GM12878 (cell line): ENCODE results near the gene HBP1. TPM values are rescaled to one million over a fixed set of nuclear protein-coding genes. Genes with fewer than 3 reads are reported as not detected.

Experiments used
- ATAC-seq: fragments of 200-7000 bp; cut with Tn5 transposase; 3 replicates; pipeline ENCODE4 v1.9.1; 2020; ENCODE audit warnings: mild to moderate bottlenecking, moderate library complexity
- BruUV-seq: library from RNA; stranded (reverse); fragments of 400-500 nt; replicated peaks from 2 replicates; lab custom pipeline; 2021; lab: Mats Ljungman, UMichigan
- CTCF ChIA-PET: fragments of 300-600 bp; sonication (Branson Sonifier 250); formaldehyde crosslinking; extraction: SDS; loops from one replicate; lab custom pipeline; 2021; ENCODE audit warnings: inconsistent platforms; lab: Yijun Ruan, JAX
- POLR2A ChIA-PET: fragments of 350-600 bp; formaldehyde crosslinking; extraction: SDS; loops from one replicate; lab custom pipeline; 2021; ENCODE audit warnings: inconsistent platforms; lab: Charles Lee
- RAD21 ChIA-PET: fragments of 300-600 bp; sonication (Branson Sonifier 250); formaldehyde crosslinking; loops from one replicate; lab custom pipeline; 2023; ENCODE audit warnings: antibody characterized with exemption; ENCODE audit not compliant: unreplicated experiment; lab: Charles Lee
- SMC1A ChIA-PET: fragments of 300-600 bp; sonication (Branson Sonifier 250); formaldehyde crosslinking; loops from one replicate; lab custom pipeline; 2023; ENCODE audit not compliant: unreplicated experiment, uncharacterized antibody; lab: Charles Lee
- DNase-seq: peaks from one replicate; pipeline ENCODE4 v3.0.0-alpha.2; 2011; ENCODE audit warnings: low read depth, low spot score
- FAIRE-seq: peaks from 3 replicates; lab custom pipeline; 2011; peaks lifted over from hg19 to GRCh38; lab: Jason Lieb, UNC
- H2AFZ ChIP-seq: 2 replicates; pipeline ENCODE4 v1.6.0; 2011; ENCODE audit warnings: low read depth, low read length, control low read depth; ENCODE audit not compliant: control insufficient read depth
- H3K27ac ChIP-seq: 2 replicates; pipeline ENCODE4 v1.5.1; 2011; ENCODE audit warnings: control low read depth; ENCODE audit not compliant: control insufficient read depth, insufficient read depth
- H3K27me3 ChIP-seq, 2 experiments: replicated peaks in 1 of 2; 2 replicates each; pipeline versions ENCODE4 v1.6.0 to v1.6.1; 2011; ENCODE audit warnings: low read length in 1 of 2; ENCODE audit not compliant: control insufficient read depth in 2 of 2, insufficient read depth in 2 of 2
- H3K36me3 ChIP-seq, 2 experiments: 2 replicates each; pipeline ENCODE4 v1.5.1; 2011; ENCODE audit warnings: low read length in 1 of 2; ENCODE audit not compliant: control insufficient read depth in 2 of 2, insufficient read depth in 2 of 2
- H3K4me1 ChIP-seq: 2 replicates; pipeline ENCODE4 v1.6.1; 2011; ENCODE audit warnings: mild to moderate bottlenecking, low read length, moderate library complexity, mixed read lengths; ENCODE audit not compliant: control insufficient read depth, insufficient read depth
- H3K4me2 ChIP-seq: 2 replicates; pipeline ENCODE4 v1.6.0; 2011; ENCODE audit warnings: control low read depth; ENCODE audit not compliant: control insufficient read depth, insufficient read depth
- H3K4me3 ChIP-seq: fragments of 200-600 bp; sonication (generic); 2 replicates; pipeline ENCODE4 v1.5.1; 2016
- H3K79me2 ChIP-seq: 2 replicates; pipeline ENCODE4 v1.6.0; 2011; ENCODE audit warnings: low read length; ENCODE audit not compliant: control insufficient read depth, insufficient read depth
- H3K9ac ChIP-seq: 2 replicates; pipeline ENCODE4 v1.8.0; 2011; ENCODE audit warnings: low read length, control low read depth, mixed read lengths; ENCODE audit not compliant: control insufficient read depth, insufficient read depth
- H3K9me3 ChIP-seq: replicated peaks from 3 replicates; pipeline ENCODE4 v1.5.1; 2011; ENCODE audit warnings: mild to moderate bottlenecking, low read length; ENCODE audit not compliant: control insufficient read depth, insufficient read depth
- H4K20me1 ChIP-seq: 2 replicates; pipeline ENCODE4 v1.6.0; 2011; ENCODE audit not compliant: control insufficient read depth, insufficient read depth
- ASH2L ChIP-seq: fragments of 300-600, 200-600 bp; sonication (generic); IDR thresholded peaks from 2 replicates; pipeline ENCODE4 v1.6.1; 2017; ENCODE audit warnings: low read depth, mild to moderate bottlenecking, borderline replicate concordance
- BHLHE40 ChIP-seq, 2 experiments: fragments of 450-650 bp in 1 of 2; IDR thresholded peaks; 2 replicates each; pipeline ENCODE4 v1.6.1; 2011 to 2017; ENCODE audit warnings: low read depth in 2 of 2, borderline replicate concordance in 1 of 2, improper control_type of control experiment in 1 of 2, low read length in 1 of 2, mild to moderate bottlenecking in 1 of 2
- BMI1 ChIP-seq: fragments of 450-650 bp; IDR thresholded peaks from 2 replicates; pipeline ENCODE4 v1.6.1; 2016; ENCODE audit warnings: mild to moderate bottlenecking, moderate library complexity, borderline replicate concordance
- CEBPB ChIP-seq, 2 experiments: fragments of 150-350 bp in 1 of 2; IDR thresholded peaks; 2 replicates each; pipeline ENCODE4 v1.6.1; 2012 to 2014; ENCODE audit warnings: low read depth in 2 of 2, low read length in 2 of 2, borderline replicate concordance in 1 of 2, inconsistent platforms in 1 of 2
- CREB1 ChIP-seq: IDR thresholded peaks from 2 replicates; pipeline ENCODE4 v1.6.1; 2012; ENCODE audit warnings: low read depth, mild to moderate bottlenecking, inconsistent platforms
- EED ChIP-seq: sonication (generic); IDR thresholded peaks from 2 replicates; pipeline ENCODE4 v1.6.1; 2016; ENCODE audit warnings: antibody characterized with exemption, low read depth
- FOS ChIP-seq: IDR thresholded peaks from 3 replicates; pipeline ENCODE4 v1.6.1; 2011; ENCODE audit warnings: borderline replicate concordance; ENCODE audit not compliant: insufficient read length; ENCODE audit errors: extremely low read depth
- IRF4 ChIP-seq: IDR thresholded peaks from 2 replicates; pipeline ENCODE4 v1.6.1; 2011; ENCODE audit warnings: low read depth, low read length
- JUNB ChIP-seq: IDR thresholded peaks from 2 replicates; pipeline ENCODE4 v1.6.1; 2016; ENCODE audit warnings: antibody characterized with exemption, mild to moderate bottlenecking
- MEF2B ChIP-seq: fragments of 450-650 bp; IDR thresholded peaks from 2 replicates; pipeline ENCODE4 v1.6.1; 2018; ENCODE audit warnings: mild to moderate bottlenecking, moderate library complexity; ENCODE audit not compliant: partially characterized antibody, poor library complexity, severe bottlenecking
- NFIC ChIP-seq: IDR thresholded peaks from 2 replicates; pipeline ENCODE4 v1.6.1; 2012; ENCODE audit warnings: low read depth, mild to moderate bottlenecking, inconsistent platforms, low read length, moderate library complexity
- NFXL1 ChIP-seq: fragments of 450-650 bp; IDR thresholded peaks from 2 replicates; pipeline ENCODE4 v1.6.1; 2017; ENCODE audit warnings: antibody characterized with exemption, mild to moderate bottlenecking, borderline replicate concordance
- PML ChIP-seq: IDR thresholded peaks from 2 replicates; pipeline ENCODE4 v1.6.1; 2012; ENCODE audit warnings: low read length, inconsistent platforms
- POLR2AphosphoS5 ChIP-seq: IDR thresholded peaks from 2 replicates; pipeline ENCODE4 v1.6.1; 2011; ENCODE audit warnings: mild to moderate bottlenecking, low read length, inconsistent platforms
- SRF ChIP-seq, 2 experiments: IDR thresholded peaks; 2 replicates each; pipeline ENCODE4 v1.6.1; 2011; ENCODE audit warnings: low read depth in 2 of 2, low read length in 2 of 2, mild to moderate bottlenecking in 1 of 2, moderate library complexity in 1 of 2
- ZNF274 ChIP-seq: IDR thresholded peaks from one replicate; pipeline ENCODE4 v1.8.0; 2011; ENCODE audit not compliant: insufficient read length, insufficient read depth
- ZNF384 ChIP-seq: IDR thresholded peaks from 2 replicates; pipeline ENCODE4 v1.6.1; 2012; ENCODE audit warnings: low read depth, mild to moderate bottlenecking, low read length, improper control_type of control experiment, borderline replicate concordance
- WGBS: methylation state at CpG from one replicate; pipeline ENCODE4 v1.1.6; 2016; ENCODE audit warnings: low lambda C conversion rate; ENCODE audit not compliant: insufficient replicate concordance, insufficient coverage; ENCODE audit errors: missing lambda C conversion rate; 5-methylcytosine and 5-hydroxymethylcytosine counted together
- in situ Hi-C: fragments of 300-500 bp; cut with MboI; formaldehyde crosslinking; loops from 9 replicates; pipeline ENCODE4 v1.14.3; 2018; ENCODE audit warnings: mixed read lengths
- intact Hi-C: fragments of 100-400 bp; cut with micrococcal nuclease; formaldehyde crosslinking; loops from one replicate; pipeline ENCODE4 v1.14.2; 2022; ENCODE audit not compliant: unreplicated experiment
- polyA plus RNA-seq, 11 experiments: library from polyadenylated mRNA; depleted of rRNA in 4 of 11; unstranded in 6 of 11; stranded (reverse) in 5 of 11; fragments of >200 nt; fragmentation: Nextera tagmentation in 4 of 11; fragmentation: Illumina TruSeq in 1 of 11; extraction: Ambion mirVana in 4 of 11; extraction: Trizol in 1 of 11; gene quantifications; 1 replicate in 1 of 11; 2 replicates in 10 of 11; pipeline versions ENCODE4 v1.2.1 to v1.2.3, GENCODE V29; 2011 to 2016; ENCODE audit warnings: inconsistent platforms in 2 of 11, missing spikeins in 2 of 11, low read depth in 1 of 11
- total RNA-seq, 4 experiments: library from RNA; depleted of rRNA in 3 of 4; stranded (reverse); fragments of >200 nt in 3 of 4; fragmentation: Illumina TruSeq in 1 of 4; extraction: Trizol in 1 of 4; gene quantifications; 2 replicates each; pipeline versions ENCODE4 v1.2.1 to v1.2.3, GENCODE V29; 2013 to 2021
- TF ChIP-seq, protein P1 (sequence below): fragments of 450-650 bp; IDR thresholded peaks from 2 replicates; pipeline ENCODE4 v1.6.1; 2018; ENCODE audit warnings: borderline replicate concordance, mild to moderate bottlenecking; ENCODE audit not compliant: partially characterized antibody

HBP1 gene
- total and polyA plus RNA-seq, 10 of the 15 experiments (the other 5 are each of a cell fraction or from before 2014, with no cell fraction given), result 5.8 to 30.9 (median 9.4) TPM

DNA sequence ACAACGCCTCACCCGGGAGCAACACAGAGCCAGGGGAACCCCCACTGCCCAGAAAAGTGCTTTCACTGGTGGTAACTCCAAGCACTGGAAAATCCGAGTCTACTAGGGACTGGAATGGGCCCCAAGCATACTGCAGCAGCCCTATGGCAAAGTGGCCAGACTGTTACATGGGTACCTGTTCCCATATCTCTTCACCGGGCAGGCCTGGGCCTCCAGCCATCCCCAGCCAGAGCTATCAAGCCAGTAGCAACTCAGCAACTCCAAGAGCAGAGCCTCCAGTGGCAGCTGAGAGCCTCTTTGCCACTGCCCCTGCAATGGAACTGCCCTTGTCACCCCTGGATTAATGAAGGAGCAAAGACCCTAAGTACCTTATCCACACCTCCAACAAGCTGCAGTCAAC lies 73.5 kb downstream of the HBP1 start:
- SMC1A ChIA-PET, result no interaction called here
- in situ Hi-C loops, result no loop called here

DNA sequence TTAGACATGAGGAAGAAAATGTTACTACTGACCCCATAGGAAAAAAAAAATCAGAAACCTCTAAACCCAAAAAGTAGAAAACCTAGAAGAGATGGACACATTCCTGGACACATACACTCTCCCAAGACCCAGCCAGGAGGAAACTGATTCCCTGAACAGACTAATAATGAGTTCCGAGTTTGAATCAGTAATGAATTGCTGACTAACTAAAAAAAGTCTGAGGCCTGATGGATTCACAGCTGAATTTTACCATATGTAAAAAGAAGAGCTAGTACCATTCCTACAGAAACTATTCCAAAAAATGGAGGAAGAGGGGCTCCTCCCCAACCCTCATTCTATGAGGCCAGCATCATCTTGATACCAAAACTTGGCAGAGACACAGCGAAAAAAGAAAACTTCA lies 75.8 kb downstream of the HBP1 start:
- ChIA-PET CTCF (no interaction called here), RAD21 (no interaction called here), POLR2A (interaction anchor here (0.6 kb wide), 1 partner anchor 97 kb away, joined by 3 read pairs; no protein-coding TSS in a partner anchor), SMC1A (interaction anchor here (1.0 to 1.8 kb wide), 2 partner anchors 15 to 16 kb away, joined by 4 to 5 read pairs; no protein-coding TSS in a partner anchor)
- in situ Hi-C loops (no loop called here), intact Hi-C loops (no loop called here)
- Histone ChIP-seq H3K27me3 (no peaks in the 10 kb centered on the region), H3K79me2 (no peaks in the 10 kb centered on the region), H3K4me2 (no peak overlapping the region), H2AFZ (no peak overlapping the region), H3K4me3 (no peak overlapping the region), H4K20me1 (no peaks in the 10 kb centered on the region), H3K27ac (no peak overlapping the region), H3K4me1 (no peaks in the 10 kb centered on the region), H3K9ac (no peak overlapping the region), H3K36me3 (no peaks in the 10 kb centered on the region; a peak in 1 of 4 replicates), H3K9me3 (no peaks in the 10 kb centered on the region; the same call in 1 of the 3 replicates)
- no peak for DNase-seq
- no TSS peak for BruUV-seq
- 100% methylated on average over 2 of the region's 2 CpGs for WGBS
- no peak for TF ChIP-seq BMI1
- no peak for TF ChIP-seq EED
- TF ChIP-seq ASH2L, result no peak
- TF ChIP-seq SRF (IDR thresholded peaks at IDR 0.05; ENCODE audit: low read depth in 2 of 2, low read length in 2 of 2), result no peak
- TF ChIP-seq ZNF384, result no peak
- no peak for TF ChIP-seq BHLHE40 (IDR thresholded peaks at IDR 0.05; ENCODE audit: borderline replicate concordance in 1 of 2, low read depth in 2 of 2, low read length in 1 of 2)
- TF ChIP-seq IRF4, result no peak
- no peak for TF ChIP-seq NFIC
- no peak for TF ChIP-seq JUNB
- TF ChIP-seq PML, result no peak
- TF ChIP-seq NFXL1, result no peak
- TF ChIP-seq MEF2B, result no peak
- TF ChIP-seq, protein P1, sequence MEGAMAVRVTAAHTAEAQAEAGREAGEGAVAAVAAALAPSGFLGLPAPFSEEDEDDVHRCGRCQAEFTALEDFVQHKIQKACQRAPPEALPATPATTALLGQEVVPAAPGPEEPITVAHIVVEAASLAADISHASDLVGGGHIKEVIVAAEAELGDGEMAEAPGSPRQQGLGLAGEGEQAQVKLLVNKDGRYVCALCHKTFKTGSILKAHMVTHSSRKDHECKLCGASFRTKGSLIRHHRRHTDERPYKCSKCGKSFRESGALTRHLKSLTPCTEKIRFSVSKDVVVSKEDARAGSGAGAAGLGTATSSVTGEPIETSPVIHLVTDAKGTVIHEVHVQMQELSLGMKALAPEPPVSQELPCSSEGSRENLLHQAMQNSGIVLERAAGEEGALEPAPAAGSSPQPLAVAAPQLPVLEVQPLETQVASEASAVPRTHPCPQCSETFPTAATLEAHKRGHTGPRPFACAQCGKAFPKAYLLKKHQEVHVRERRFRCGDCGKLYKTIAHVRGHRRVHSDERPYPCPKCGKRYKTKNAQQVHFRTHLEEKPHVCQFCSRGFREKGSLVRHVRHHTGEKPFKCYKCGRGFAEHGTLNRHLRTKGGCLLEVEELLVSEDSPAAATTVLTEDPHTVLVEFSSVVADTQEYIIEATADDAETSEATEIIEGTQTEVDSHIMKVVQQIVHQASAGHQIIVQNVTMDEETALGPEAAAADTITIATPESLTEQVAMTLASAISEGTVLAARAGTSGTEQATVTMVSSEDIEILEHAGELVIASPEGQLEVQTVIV, result no peak
- no peak for TF ChIP-seq ZNF274
- TF ChIP-seq FOS, result no peak
- no peak for ATAC-seq
- no peak for FAIRE-seq

More for the DNA sequence above, 73.5 kb downstream of the HBP1 start:
- Histone ChIP-seq H3K27me3 (no peaks in the 10 kb centered on the region), H3K4me2 (no peak overlapping the region), H3K4me3 (no peak overlapping the region), H2AFZ (no peak overlapping the region), H3K9ac (no peak overlapping the region), H4K20me1 (no peaks in the 10 kb centered on the region), H3K9me3 (no peaks in the 10 kb centered on the region; the same call in 1 of the 3 replicates), H3K4me1 (no peaks in the 10 kb centered on the region), H3K79me2 (no peaks in the 10 kb centered on the region), H3K36me3 (no peaks in the 10 kb centered on the region; a peak in 1 of 4 replicates), H3K27ac (no peak overlapping the region)
- intact Hi-C loops, result no loop called here
- BruUV-seq, result no TSS peak
- POLR2A ChIA-PET, result no interaction called here
- TF ChIP-seq CEBPB (IDR thresholded peaks at IDR 0.05; ENCODE audit: borderline replicate concordance in 1 of 2, low read depth in 2 of 2, low read length in 2 of 2) (no peak), POLR2AphosphoS5 (no peak), CREB1 (no peak)
- CTCF ChIA-PET, result no interaction called here
- ATAC-seq (no peak), DNase-seq (no peak), FAIRE-seq (no peak)
- 95% methylated on average over 4 of the region's 4 CpGs for WGBS
- RAD21 ChIA-PET, result interaction anchor here (0.9 kb wide), 1 partner anchor 313 kb away, joined by 3 read pairs; no protein-coding TSS in a partner anchor
